ENCODE results near the gene PPP2R2C. TPM values are rescaled to one million over a fixed set of nuclear protein-coding genes. Genes with fewer than 3 reads are reported as not detected.

PPP2R2C gene
- total and polyA plus RNA-seq, 11 donors = 0.22 to 20.0 (median 6.8) TPM

- 78 to 88% (median 82%) methylated on average over 4 of the region's 4 CpGs for WGBS, 4 donors
- peaks cover 0 to 31% (median 11%) of the 10 kb centered on the region in 12 donors for H3K9me3 ChIP-seq
- no peak for TF ChIP-seq POLR2A (IDR thresholded peaks at IDR 0.05)
- TF ChIP-seq CTCF (IDR thresholded peaks at IDR 0.05) = no peak
- H3K4me1 ChIP-seq = no peaks in the 10 kb centered on the region
- H3K27me3 ChIP-seq = peaks cover 0 to 3% (median 0%) of the 10 kb centered on the region in 9 donors
- no peak overlapping the region for H3K27ac ChIP-seq
- ATAC-seq (no peak), DNase-seq (peak in 1 of 5 donors; percentile 2)
- intact Hi-C loops (cut with DNase I) = no loop called here
- H3K36me3 ChIP-seq = no peaks in the 10 kb centered on the region
- H3K4me3 ChIP-seq = no peak overlapping the region
Measured at GRCh38 chr4:6507345-6507744, 34.9 kb upstream of the PPP2R2C start.

- Histone ChIP-seq H3K4me3 (no peak overlapping the region), H3K27me3 (peaks cover 0 to 3% (median 0%) of the 10 kb centered on the region in 9 donors), H3K4me1 (no peaks in the 10 kb centered on the region), H3K27ac (no peak overlapping the region), H3K9me3 (peaks cover 0 to 31% (median 11%) of the 10 kb centered on the region in 12 donors), H3K36me3 (no peaks in the 10 kb centered on the region)
- intact Hi-C loops (cut with DNase I) = no loop called here
- DNase-seq (peak in 1 of 5 donors; percentile 7), ATAC-seq (no peak)
- 76 to 84% (median 80%) methylated on average over 3 of the region's 3 CpGs for WGBS, 4 donors
- TF ChIP-seq POLR2A (IDR thresholded peaks at IDR 0.05) (no peak), CTCF (IDR thresholded peaks at IDR 0.05) (no peak)
Measured at GRCh38 chr4:6506616-6507140, 34.3 kb upstream of the PPP2R2C start.

- Histone ChIP-seq H3K27me3 (peaks cover 0 to 10% (median 0%) of the 10 kb centered on the region in 9 donors), H3K4me3 (no peak overlapping the region), H3K4me1 (no peaks in the 10 kb centered on the region), H3K36me3 (no peaks in the 10 kb centered on the region), H3K9me3 (peaks cover 0 to 31% (median 11%) of the 10 kb centered on the region in 12 donors), H3K27ac (no peak overlapping the region)
- ATAC-seq (no peak), DNase-seq (no peak)
- intact Hi-C loops (cut with DNase I) = no loop called here
- WGBS, 4 donors = 77 to 80% (median 78%) methylated on average over 5 of the region's 5 CpGs
- TF ChIP-seq POLR2A (IDR thresholded peaks at IDR 0.05) = no peak
- TF ChIP-seq CTCF (IDR thresholded peaks at IDR 0.05) = no peak
Measured at GRCh38 chr4:6504900-6505496, 32.6 kb upstream of the PPP2R2C start.

GRCh38 chr4:6502747-6503465, 30.5 kb upstream of the PPP2R2C start:
- Histone ChIP-seq H3K9me3 (peaks cover 0 to 31% (median 11%) of the 10 kb centered on the region in 12 donors), H3K4me1 (no peaks in the 10 kb centered on the region), H3K36me3 (no peaks in the 10 kb centered on the region), H3K27ac (no peak overlapping the region), H3K4me3 (no peak overlapping the region), H3K27me3 (peaks cover 0 to 10% (median 0%) of the 10 kb centered on the region in 9 donors)
- no peak for DNase-seq
- intact Hi-C loops (cut with DNase I) = no loop called here
- no peak for ATAC-seq
- TF ChIP-seq CTCF (IDR thresholded peaks at IDR 0.05) = no peak
- no peak for TF ChIP-seq POLR2A (IDR thresholded peaks at IDR 0.05)
- WGBS, 4 donors = 65 to 77% (median 69%) methylated on average over 6 of the region's 6 CpGs

All from heart left ventricle (tissue), 16 donors.